ENCODE results near the gene FUZ.

FUZ gene

GRCh38 chr19:49812997-49813861 is at the start of gene FUZ:
FUZ (minus strand) TSS chr19:49813292; CDS start chr19:49813106, 186 bp downstream.
- peak; percentile 91 for DNase-seq (ENCODE audit: low spot score)

- DNase-seq (ENCODE audit: low spot score), result no peak
These were observed 49.5 kb upstream of the FUZ start for GRCh38 chr19:49862391-49863253.

DNA sequence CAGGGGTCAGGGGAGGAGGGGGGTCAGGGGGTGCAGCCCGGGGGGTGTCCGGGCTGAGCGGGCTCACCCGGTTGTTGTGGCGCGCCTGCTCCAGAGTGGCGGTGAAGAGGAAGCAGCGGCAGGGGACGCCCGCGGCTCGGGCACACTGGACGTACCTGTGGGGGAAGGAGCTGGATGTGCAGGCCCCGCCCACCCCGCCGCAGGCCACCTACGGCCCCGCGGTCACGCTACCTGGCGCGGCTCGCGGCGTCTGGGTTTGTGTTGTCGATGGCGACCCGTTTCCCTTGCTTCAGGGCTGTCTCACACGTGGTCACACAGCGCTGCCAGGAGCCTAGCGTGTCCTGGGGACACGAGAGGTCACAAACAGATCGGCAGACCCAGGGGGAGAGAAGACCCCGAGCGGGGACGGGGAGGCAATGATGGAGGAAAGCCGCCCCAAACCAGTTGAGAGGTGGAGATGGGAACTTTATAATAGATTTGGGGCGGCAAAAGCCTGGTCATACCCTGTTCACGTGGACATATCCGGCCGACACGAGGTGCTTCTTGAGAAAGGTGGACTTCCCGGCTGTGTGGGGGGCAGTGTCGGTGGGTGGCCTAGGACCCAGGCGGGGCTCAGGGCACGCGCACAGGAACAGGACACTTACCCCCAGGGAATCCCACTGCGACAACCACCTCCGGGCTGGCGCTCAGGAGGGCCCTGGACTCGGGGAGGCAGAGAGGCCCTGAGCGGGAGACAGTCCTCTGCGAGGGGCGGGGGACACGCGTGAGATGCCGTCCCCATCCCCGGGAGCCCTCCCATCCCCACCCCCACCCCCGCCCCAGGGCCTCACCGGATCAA is 48.7 kb upstream of the FUZ start:
- DNase-seq (ENCODE audit: low spot score), result no peak

GRCh38 chr19:49861107-49861506 is 48.0 kb upstream of the FUZ start:
- no peak for DNase-seq (ENCODE audit: low spot score)

DNA sequence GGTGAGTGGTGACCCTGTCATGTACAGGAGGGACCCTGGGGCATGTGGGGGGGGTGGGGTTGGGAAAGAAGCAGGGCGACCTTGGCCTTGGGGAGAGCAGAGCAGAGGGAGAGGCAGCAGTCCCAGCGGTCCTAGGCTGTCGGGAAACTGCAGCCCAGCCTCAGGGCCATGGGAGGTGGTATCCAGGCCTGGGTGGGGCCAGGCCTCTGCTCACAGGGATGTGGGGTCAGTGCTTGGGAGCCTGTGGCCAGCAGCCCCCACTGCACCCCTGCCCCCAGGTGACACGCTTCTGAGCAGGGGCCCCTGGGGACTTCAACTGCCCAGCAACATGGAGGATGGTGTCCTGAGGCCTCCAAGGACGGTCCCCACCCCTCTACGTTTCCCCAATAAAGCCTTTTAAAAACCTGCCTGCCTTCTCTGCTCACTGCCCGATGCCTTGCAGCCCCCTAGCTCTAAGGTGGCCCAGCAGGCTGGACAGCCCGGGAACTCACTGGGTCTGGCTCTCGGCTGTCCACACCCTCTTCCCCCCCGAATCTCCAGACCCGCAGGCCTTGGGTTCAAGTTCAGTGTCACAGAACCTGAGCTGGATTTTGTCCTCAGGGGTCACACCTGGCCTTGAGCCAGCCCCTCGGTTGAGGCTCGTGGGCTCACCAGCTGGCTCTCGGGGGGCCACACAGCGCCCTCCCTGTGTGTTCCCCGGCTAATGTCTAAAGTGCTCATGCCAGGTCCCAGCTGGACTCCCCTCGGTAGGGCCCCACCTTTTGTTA is 47.4 kb upstream of the FUZ start:
- no peak for DNase-seq (ENCODE audit: low spot score)

GRCh38 chr19:49859682-49860335 is 46.7 kb upstream of the FUZ start:
- no peak for DNase-seq (ENCODE audit: low spot score)

DNA sequence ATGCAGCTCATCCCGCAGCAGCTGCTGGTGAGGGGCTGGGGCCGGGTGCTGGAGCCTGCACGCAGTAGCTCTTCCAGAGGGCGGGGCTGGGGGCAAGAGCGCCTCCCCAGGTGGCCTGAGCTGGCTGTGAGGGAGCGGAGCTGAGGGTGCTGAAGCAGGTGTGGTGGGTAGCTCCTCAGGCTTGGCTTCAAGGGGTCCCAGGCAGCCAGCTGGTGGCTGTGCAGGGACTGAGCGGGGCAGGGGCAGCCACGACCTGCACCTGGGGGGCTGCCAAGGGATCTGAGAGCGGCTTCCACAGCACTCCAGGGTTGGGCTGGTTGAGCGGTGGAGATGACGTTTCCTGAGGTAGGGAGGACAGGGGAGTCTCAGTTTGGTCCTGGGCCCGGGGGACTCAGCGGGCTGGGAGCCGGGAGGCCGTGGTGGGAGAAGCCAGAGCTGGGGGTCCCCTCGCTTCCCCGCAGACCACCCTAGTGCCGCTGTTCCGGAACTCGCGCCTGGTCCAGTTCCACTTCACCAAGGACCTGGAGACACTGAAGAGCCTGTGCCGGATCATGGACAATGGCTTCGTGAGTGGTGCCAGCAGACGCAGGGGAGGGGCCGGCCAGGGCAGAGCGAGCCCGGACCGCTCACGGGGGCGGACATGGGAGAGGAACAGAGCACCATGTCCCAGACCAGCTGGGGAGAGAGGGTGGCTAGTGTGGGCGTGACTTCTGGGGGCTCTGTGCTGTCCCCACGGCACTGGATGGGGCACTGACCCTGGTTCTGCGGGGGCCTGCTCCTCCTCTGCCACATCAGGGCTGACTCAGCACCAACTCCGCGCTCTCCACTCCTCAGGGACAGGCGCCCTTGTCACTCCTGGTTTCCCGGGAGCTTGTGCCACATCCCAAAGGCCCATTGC is 45.2 kb upstream of the FUZ start:
- no peak for DNase-seq (ENCODE audit: low spot score)

GRCh38 chr19:49857838-49858087 is 44.7 kb upstream of the FUZ start:
- DNase-seq (ENCODE audit: low spot score), result no peak

DNA sequence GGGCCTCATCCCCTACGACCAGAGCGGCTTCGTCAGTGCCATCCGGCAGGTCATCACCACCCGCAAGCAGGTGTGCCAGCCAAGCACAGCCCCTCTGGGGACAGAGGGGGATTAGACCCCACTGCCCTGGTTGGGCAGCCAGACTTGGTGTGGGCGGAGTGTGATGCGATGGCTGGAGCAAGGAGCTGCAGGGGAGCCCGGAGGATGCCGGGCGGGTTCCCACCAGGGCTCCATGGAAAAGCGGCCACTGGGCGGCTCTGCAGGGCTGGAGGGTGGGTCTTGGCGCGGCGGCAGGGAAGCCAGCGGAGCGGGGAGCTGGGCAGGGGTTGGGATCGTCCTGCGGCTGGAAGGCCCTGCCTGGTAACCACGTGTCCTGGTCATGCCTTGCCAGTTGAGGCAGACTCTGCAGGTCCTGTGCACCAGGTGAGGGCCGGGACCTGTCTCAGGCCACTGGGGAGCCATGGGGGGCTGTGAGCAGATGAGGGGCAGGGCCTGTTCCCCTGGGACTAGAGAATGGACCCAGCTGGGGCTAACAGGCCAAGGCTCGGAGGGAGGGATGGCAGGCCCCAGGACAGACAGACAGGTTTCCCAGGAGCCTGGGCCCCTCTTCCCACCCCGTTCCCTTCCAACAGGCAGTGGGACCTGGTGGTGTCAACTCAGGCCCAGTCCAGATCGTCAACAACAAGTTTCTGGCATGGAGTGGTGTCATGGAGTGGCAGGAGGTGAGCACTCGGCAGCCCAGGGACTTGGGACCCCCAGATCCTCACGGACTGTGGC is 44.2 kb upstream of the FUZ start:
- DNase-seq (ENCODE audit: low spot score), result peak; percentile 40

DNA sequence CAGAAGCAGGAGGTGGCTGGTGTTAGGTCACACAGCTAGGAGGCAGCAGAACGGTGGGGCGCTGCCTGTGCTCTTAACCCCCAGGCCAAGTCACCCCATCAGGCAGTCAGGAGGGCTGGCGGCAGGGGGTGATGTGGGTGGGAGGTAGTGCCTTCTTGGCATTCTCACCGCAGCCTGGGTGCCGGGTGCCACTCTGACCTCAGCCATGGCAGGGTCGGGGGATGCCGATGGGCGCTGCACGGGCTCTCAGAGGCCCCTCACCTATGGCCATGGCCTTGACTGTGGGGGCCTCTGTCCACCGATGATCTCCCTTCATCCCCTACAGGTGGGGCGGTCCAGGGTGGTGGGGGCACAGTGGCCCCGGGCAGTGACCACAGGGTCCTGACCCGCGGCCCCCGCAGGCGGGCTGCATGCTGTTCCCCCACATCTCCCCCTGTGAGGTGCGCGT is 43.5 kb upstream of the FUZ start:
- peak; percentile 25 for DNase-seq (ENCODE audit: low spot score)

DNA sequence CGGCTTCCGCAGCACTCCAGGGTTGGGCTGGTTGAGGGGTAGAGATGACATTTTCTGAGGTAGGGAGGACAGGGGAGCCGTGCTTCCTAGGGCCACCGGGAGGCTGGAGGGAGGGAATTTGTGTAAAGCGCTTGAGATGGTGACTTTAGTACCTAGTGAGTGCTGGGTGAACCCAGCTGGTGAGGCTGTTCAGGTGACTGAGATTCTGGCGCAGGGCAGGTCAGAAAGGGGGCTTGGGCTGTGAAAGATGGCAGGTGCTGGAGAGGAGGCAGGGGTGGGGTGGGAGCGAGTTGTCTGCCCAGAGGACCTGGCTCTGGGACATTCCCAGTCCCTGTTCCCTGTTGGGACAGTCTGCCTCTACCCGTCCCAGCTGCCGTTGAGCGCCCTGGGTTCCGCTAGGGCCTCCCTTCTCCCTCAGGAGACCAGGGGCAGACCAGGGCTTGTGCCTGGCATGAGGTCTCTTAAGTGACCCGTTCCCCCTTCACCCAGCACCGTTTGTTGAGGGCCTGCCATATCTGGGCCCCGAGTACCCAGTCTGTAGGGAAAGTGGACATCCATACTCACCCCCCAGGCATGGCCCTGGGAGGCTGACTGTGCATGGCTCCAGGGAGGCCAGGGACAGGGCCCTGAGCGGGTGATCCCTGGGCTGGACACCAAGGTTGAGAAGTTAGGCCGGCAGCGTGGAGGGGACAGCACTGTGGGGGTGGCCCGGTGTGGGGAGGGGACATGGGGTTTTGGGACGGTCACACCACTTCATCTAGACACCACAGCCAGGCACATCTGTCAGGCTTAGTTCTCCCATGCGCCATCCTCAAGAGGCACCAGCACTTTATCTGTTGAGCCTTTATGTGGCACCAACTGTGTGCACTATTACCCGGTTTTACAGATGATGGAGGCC is 42.8 kb upstream of the FUZ start:
- peak; percentile 33 for DNase-seq (ENCODE audit: low spot score)

GRCh38 chr19:49855277-49855675 is 42.2 kb upstream of the FUZ start:
- DNase-seq (ENCODE audit: low spot score), result peak; percentile 21

DNA sequence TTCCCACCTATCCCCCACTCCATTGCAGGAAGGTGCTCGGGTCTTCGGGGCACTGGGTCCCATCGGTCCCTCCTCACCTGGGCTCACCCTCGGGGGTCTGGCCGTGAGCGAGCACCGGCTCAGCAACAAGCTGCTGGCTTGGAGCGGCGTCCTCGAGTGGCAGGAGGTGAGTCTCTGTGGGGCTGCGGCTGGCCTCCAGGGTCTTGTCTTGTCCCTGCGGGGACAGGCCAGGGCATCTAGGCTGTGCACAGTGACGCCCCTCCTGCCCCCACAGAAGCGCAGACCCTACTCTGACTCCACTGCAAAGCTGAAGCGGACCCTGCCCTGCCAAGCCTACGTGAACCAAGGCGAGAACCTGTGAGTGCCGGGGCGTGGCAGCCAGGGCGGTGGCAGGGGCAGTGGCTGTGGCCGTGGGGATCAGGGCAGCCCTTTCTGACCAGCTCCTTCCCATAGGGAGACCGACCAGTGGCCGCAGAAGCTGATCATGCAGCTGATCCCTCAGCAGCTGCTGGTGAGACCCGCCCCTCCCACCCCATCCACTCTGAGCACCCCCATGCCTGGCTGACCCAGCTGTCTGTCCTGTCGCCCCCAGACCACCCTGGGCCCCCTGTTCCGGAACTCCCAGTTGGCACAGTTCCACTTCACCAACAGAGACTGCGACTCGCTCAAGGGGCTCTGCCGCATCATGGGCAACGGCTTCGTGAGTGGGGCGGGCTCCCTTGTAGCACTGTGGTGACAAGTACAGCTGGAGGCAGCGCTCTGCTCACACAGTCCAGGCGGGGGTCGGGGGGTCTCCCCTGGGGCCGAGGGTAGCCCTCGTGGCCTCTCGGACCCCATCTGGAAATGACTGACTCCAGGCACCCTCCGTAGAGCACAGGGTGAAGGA is 41.5 kb upstream of the FUZ start:
- peak; percentile 14 for DNase-seq (ENCODE audit: low spot score)

GRCh38 chr19:49853852-49854377 is 40.8 kb upstream of the FUZ start:
- peak; percentile 12 for DNase-seq (ENCODE audit: low spot score)

DNA sequence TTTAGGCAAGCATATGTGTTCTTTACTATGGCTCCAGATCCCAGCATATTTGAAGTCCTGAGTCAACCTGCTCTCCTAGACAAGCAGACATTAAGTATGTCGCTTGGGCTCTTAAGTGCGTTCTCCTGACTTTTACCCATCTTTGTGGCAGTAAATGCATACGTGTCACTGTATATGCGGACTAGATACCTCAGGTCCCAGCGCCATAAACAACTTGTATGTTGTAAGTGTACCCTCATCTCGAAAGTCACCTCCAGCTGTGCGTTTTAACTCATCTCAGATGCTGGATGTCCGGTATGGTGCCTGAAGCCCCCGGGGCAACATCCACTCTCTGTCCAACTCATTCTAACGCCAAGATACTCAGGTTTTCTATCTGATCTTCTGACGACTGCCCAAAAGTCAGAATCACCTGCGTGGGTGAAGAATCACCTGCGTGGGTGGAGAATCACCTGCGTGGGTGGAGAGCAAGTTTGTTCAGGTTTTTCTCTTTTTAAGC is 39.6 kb upstream of the FUZ start:
- peak; percentile 7 for DNase-seq (ENCODE audit: low spot score)

- DNase-seq (ENCODE audit: low spot score), result peak; percentile 77
These were observed 38.6 kb upstream of the FUZ start for GRCh38 chr19:49851456-49852259.
